ENCODE measurements around the gene ZNF845. TPM values are rescaled to one million over a fixed set of nuclear protein-coding genes. Genes with fewer than 3 reads are reported as not detected.
A peak's percentile ranks its signal among the peaks of the same experiment; 100 is the strongest.

ZNF845 gene
- total RNA-seq, 1 donor from 2014 or later: 22.8 TPM

DNA sequence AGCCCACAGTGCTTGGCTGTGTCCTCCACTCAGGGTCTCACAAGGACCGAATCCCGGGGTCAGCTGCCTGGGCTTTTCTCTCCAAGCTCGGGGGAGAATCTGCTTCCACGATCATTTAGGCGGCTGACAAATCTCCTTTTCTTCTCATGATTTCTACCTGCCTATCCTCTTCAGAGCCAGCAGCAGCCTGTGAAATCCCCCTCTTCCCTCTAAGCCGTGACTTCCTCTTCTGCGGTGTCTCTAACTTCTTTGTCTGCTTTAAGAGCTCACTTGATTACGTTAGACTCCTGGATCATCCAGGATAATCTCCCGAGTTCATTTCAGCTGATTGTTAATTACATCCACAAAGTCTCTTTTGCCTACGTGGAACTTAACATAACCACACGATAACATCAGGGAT is 22.5 kb upstream of the ZNF845 start:
- peak overlapping the region; percentile 36 for H3K4me2 ChIP-seq
- H3F3A ChIP-seq (ENCODE audit: low read depth): no peaks in the 10 kb centered on the region
- peaks cover 7% of the 10 kb centered on the region for H3K4me1 ChIP-seq
- H3K27me3 ChIP-seq: peaks cover 71% of the 10 kb centered on the region
- H3K4me3 ChIP-seq: no peak overlapping the region
- no peaks in the 10 kb centered on the region for H3K79me2 ChIP-seq (ENCODE audit: low read depth)
- H3K9me3 Mint-ChIP-seq: peaks cover 24% of the 10 kb centered on the region
- no peak overlapping the region for H3K4me3 Mint-ChIP-seq
- no peaks in the 10 kb centered on the region for H4K20me1 ChIP-seq (ENCODE audit: low read depth)
- H2AFZ ChIP-seq (replicated peaks): peak overlapping the region; percentile 12
- no peaks in the 10 kb centered on the region for H3K4me1 Mint-ChIP-seq
- H3K27ac Mint-ChIP-seq: no peak overlapping the region
- TF ChIP-seq, protein P1, sequence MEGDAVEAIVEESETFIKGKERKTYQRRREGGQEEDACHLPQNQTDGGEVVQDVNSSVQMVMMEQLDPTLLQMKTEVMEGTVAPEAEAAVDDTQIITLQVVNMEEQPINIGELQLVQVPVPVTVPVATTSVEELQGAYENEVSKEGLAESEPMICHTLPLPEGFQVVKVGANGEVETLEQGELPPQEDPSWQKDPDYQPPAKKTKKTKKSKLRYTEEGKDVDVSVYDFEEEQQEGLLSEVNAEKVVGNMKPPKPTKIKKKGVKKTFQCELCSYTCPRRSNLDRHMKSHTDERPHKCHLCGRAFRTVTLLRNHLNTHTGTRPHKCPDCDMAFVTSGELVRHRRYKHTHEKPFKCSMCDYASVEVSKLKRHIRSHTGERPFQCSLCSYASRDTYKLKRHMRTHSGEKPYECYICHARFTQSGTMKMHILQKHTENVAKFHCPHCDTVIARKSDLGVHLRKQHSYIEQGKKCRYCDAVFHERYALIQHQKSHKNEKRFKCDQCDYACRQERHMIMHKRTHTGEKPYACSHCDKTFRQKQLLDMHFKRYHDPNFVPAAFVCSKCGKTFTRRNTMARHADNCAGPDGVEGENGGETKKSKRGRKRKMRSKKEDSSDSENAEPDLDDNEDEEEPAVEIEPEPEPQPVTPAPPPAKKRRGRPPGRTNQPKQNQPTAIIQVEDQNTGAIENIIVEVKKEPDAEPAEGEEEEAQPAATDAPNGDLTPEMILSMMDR (IDR thresholded peaks at IDR 0.05): no peak
- TF ChIP-seq EZH2phosphoT487 (IDR thresholded peaks at IDR 0.05) (no peak), EZH2 (IDR thresholded peaks at IDR 0.05) (no peak)
- peaks cover 7% of the 10 kb centered on the region for H3K27me3 Mint-ChIP-seq (ENCODE audit: insufficient read depth, low read depth)
- DNase-seq (ENCODE audit: low spot score): peak; percentile 48
- no peaks in the 10 kb centered on the region for H3K36me3 ChIP-seq
- no peak overlapping the region for H3K9ac ChIP-seq
- H3K9me3 ChIP-seq (ENCODE audit: low read depth): no peaks in the 10 kb centered on the region
- H3K36me3 Mint-ChIP-seq: no peaks in the 10 kb centered on the region
- no peak overlapping the region for H3K27ac ChIP-seq

GRCh38 chr19:53311897-53312296 is 21.7 kb upstream of the ZNF845 start:
- Mint-ChIP-seq H3K4me3 (no peak overlapping the region), H3K9me3 (peaks cover 20% of the 10 kb centered on the region), H3K36me3 (no peaks in the 10 kb centered on the region), H3K4me1 (no peaks in the 10 kb centered on the region), H3K27me3 (ENCODE audit: insufficient read depth, low read depth) (peaks cover 9% of the 10 kb centered on the region), H3K27ac (no peak overlapping the region)
- Histone ChIP-seq H3K4me1 (peaks cover 7% of the 10 kb centered on the region), H3K36me3 (no peaks in the 10 kb centered on the region), H3F3A (ENCODE audit: low read depth) (no peaks in the 10 kb centered on the region), H2AFZ (replicated peaks) (no peak overlapping the region), H3K27me3 (peaks cover 71% of the 10 kb centered on the region), H3K9me3 (ENCODE audit: low read depth) (no peaks in the 10 kb centered on the region), H4K20me1 (ENCODE audit: low read depth) (no peaks in the 10 kb centered on the region), H3K4me2 (no peak overlapping the region), H3K79me2 (ENCODE audit: low read depth) (no peaks in the 10 kb centered on the region), H3K4me3 (no peak overlapping the region), H3K27ac (no peak overlapping the region), H3K9ac (no peak overlapping the region)
- DNase-seq (ENCODE audit: low spot score): no peak
- TF ChIP-seq EZH2phosphoT487 (IDR thresholded peaks at IDR 0.05) (no peak), EZH2 (IDR thresholded peaks at IDR 0.05) (no peak)
- TF ChIP-seq, protein P1 (IDR thresholded peaks at IDR 0.05): no peak

GRCh38 chr19:53328967-53329366 is 4.6 kb upstream of the ZNF845 start:
- no peak overlapping the region for H3K4me3 ChIP-seq
- no peak for DNase-seq (ENCODE audit: low spot score)
- peaks cover 4% of the 10 kb centered on the region for H3K36me3 Mint-ChIP-seq
- H3K4me3 Mint-ChIP-seq: no peak overlapping the region
- H3K9ac ChIP-seq: no peak overlapping the region
- H4K20me1 ChIP-seq (ENCODE audit: low read depth): no peaks in the 10 kb centered on the region
- H3K4me2 ChIP-seq: no peak overlapping the region
- no peaks in the 10 kb centered on the region for H3K36me3 ChIP-seq
- H3K9me3 Mint-ChIP-seq: peaks cover 48% of the 10 kb centered on the region
- H3K27ac Mint-ChIP-seq: no peak overlapping the region
- no peaks in the 10 kb centered on the region for H3K27me3 ChIP-seq
- H2AFZ ChIP-seq (replicated peaks): no peak overlapping the region
- no peaks in the 10 kb centered on the region for H3K79me2 ChIP-seq (ENCODE audit: low read depth)
- no peaks in the 10 kb centered on the region for H3K4me1 Mint-ChIP-seq
- H3K27ac ChIP-seq: no peak overlapping the region
- TF ChIP-seq EZH2 (IDR thresholded peaks at IDR 0.05) (no peak), EZH2phosphoT487 (IDR thresholded peaks at IDR 0.05) (no peak)
- TF ChIP-seq, protein P1 (IDR thresholded peaks at IDR 0.05): no peak
- H3K27me3 Mint-ChIP-seq (ENCODE audit: insufficient read depth, low read depth): peaks cover 4% of the 10 kb centered on the region
- peaks cover 11% of the 10 kb centered on the region for H3F3A ChIP-seq (ENCODE audit: low read depth)
- no peaks in the 10 kb centered on the region for H3K9me3 ChIP-seq (ENCODE audit: low read depth)
- no peaks in the 10 kb centered on the region for H3K4me1 ChIP-seq

Data from neural progenitor cell (in vitro differentiated cells).